Kidney glomerular epithelial cell (primary cell): Measurements from ENCODE around the gene PSMA6.
A peak's percentile ranks its signal among the peaks of the same experiment; 100 is the strongest.
"Not testable (repeated sequence)": the region's sequence is repeated elsewhere in the genome, so short reads cannot be mapped to it uniquely, and the experiment has no call there.

Source experiments
- DNase-seq: peaks from one replicate; lab custom pipeline; 2025; lab: John Stamatoyannopoulos, UW

The PSMA6 gene

GRCh38 chr14:35292051-35292769 is at the start of gene PSMA6:
TSS of gene PSMA6 (plus strand) at chr14:35292382. CDS start at chr14:35292477, 95 bp downstream.
- DNase-seq = peak; percentile 90

GRCh38 chr14:35242599-35243311 is 49.4 kb upstream of the PSMA6 start:
- no peak for DNase-seq

DNA sequence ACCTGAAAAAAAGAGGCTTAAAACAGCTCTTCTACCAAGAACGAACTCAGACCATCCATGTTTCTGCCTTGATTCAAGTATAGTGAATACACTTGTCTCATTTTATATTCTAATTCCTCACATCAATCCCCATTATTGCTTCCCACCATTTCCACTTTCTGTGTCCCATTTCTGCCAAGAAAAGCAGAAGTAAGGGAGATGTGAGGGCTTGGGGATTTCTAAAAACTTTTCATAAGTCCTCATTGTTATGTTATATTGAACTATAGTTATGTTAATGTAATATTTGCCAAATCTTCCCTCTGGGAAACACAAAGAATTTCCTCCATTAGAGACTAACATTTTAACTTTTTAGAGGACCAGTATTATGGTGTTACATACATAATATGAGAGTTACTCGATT is 48.2 kb upstream of the PSMA6 start:
- DNase-seq = no peak

GRCh38 chr14:35244542-35244941 is 47.6 kb upstream of the PSMA6 start:
- no peak for DNase-seq

DNA sequence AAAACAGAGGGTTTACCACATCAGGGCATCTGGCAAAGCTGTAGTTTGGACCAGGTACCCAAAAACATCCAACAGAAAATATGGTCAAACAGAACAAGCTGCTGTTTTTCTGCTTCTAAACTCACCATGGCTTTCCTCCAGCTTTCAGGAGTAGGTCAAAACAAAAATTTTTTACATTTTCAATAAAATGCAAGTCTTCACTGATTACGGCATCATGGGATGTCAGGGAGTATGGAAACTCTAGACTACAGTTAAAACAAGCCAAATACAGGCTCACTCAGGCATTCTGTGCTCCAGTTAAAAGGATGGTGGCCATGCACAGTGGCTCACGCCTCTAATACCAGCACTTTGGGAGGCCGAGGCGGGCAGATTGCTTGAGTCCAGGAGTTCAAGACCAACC is 47.1 kb upstream of the PSMA6 start:
- no peak for DNase-seq

DNA sequence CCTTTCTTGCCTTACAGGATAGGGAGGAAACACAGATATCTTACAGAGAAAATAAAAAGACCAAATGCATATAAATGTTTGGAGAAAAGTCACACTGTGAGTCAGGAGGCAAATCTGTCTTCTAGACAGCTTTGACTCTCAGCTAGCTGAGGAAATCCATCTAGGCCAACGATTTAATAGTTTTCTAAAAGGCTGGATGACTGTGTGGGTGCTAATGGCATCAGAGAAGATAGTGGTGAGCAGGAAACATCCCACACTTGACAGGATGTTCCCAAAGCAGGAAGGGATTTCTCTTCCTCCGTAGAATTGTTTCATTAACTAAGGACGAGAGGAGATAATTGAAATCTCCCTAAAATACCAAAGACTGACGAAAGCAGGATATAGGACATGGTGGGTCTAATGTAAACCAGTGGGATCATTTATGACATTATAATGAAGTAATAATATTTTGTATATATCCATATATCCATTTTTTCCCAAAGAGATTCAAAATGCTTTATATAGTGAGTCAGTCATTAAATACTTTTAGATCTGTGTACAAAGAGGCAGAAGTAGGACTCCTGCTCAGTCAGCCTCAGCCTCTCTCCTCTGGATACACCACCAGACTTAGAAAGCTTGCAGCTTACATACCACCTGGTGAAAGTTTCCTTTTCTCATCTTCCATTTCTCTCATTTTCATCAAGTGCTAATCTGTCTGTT is 44.3 kb upstream of the PSMA6 start:
- DNase-seq = peak; percentile 7

GRCh38 chr14:35248476-35248788 is 43.8 kb upstream of the PSMA6 start:
- no peak for DNase-seq

GRCh38 chr14:35250319-35250718 is 41.9 kb upstream of the PSMA6 start:
- no peak for DNase-seq

DNA sequence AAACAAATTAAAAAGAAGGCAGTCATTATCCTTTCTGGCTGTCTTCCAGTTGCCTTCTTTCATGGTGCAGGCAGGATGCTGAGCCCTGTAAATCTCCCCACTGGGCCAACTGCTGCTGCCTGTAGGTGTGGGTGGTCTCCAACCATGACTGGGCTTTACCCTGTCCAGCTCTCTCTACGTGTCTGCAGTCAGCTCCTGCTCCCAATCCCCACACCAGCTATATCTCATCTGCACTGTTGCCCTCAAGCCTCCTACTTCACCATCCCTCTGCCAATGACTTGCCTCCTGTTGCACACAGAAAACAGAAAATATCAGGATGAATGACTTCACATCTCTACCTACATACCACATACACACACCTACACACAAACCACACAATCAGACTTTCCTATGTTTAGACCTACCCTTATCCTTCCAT is 39.7 kb upstream of the PSMA6 start:
- DNase-seq = no peak

DNA sequence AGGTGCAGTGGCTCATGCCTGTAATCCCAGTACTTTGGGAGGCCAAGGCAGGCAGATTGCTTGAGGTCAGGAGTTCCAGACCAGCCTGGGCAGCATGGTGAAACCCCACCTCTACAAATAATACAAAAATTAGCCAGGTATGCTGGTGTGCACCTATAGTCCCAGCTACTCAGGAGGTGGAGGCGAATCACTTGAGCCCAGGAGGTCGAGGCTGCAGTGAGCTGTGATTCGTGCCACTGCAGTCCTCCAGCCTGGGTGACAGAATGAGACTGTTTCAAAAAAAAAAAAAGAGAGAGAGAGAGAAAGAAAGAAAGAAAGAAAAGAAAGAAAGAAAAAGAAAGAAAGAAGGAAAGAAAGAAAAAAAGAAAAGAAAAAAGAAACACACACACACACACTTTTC is 39.1 kb upstream of the PSMA6 start:
- not testable (repeated sequence) for DNase-seq

- DNase-seq = not testable (repeated sequence)
Observed at GRCh38 chr14:35254034-35254622, 38.1 kb upstream of the PSMA6 start.

GRCh38 chr14:35254736-35255135 is 37.4 kb upstream of the PSMA6 start:
- no peak for DNase-seq

DNA sequence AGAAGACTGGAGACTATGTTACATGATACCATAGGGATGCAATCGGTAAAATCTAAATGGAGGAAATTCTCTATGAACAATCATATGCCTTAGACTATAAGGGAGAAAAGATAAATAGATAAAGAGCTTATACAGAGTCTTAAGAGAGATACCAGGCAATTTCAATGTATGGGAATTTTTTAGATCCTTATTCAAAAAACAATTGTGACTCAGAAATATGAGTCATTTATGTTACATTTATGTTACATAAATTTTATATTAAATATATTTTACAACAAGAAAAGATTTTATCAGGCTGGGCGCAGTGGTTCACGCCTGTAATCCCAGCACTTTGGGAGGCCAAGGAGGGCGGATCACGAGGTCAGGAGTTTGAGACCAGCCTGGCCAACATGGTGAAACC is 36.5 kb upstream of the PSMA6 start:
- no peak for DNase-seq

DNA sequence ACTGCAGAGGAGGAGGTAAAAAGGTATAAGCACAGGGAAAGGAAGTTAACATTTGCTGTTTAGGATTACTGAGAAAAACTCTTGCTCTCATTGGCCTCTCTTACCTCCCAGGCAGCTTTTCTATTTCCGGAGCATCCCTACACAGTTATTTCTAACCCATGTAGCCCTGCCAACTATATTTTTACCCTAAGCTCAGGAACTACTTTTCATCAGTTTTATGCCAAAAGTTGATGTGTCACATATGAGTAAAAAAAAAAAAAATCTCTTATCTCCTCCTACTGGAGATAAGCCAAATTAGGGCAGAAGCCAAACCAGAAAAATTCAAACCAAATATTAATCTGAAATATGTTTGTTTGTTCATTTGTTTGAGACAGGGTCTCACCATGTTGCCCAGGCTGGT is 34.4 kb upstream of the PSMA6 start:
- DNase-seq = no peak

DNA sequence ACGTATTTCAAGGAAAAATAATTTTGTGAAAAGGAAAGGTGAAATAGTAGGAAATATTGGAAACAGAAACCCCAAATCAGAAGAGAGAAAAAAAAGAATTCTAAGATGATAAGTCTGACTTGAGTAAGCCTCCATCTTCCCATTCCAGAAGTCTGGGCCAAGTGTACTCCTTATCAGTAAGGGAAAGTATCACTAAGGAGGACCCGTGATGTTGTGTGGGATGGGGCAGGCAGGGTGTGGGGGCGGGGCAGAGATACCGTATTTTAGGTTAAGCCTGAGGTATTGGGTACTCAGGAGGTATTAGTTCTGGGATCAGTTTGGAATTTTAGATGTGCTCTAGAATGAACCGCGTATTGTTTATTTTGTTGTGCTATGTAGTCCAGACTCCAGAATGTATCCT is 33.8 kb upstream of the PSMA6 start:
- DNase-seq = no peak

- DNase-seq = peak; percentile 8
Observed at GRCh38 chr14:35261774-35262173, 30.4 kb upstream of the PSMA6 start.

DNA sequence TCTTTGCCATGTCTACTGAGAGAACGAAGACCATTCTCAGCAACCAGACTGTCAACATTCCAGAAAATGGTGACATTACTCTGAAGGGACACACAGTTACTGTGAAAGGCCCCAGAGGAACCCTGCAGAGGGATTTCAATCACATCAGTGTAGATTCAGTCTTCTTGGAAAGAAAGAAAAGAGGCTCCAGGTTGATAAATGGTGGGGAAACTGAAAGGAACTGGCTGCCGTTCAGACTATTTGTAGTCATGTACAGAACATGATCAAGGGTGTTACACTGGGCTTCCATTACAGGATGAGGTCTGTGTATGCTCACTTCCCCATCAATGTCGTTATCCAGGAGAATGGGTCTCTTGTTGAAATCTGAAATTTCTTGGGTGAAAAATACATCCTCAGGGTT is 29.7 kb upstream of the PSMA6 start:
- DNase-seq = no peak

DNA sequence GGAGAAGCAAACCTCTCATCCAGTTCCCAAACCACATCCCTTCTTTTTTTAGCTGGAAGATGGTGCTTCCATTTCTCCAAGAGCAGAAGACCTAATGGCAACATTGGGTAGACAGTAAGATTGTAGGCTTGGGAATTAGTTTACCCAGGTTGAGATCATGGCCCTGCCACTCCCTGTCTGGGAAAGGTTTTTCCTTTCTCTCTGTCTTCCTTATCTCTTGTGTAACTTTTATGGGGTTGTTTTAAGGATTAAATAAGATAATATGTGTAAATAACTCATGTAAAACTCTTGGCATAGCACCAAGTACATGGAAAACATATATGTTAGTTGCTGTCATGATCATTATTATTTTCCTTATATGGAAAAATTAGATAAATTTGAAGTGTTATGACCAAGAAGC is 23.2 kb upstream of the PSMA6 start:
- no peak for DNase-seq

DNA sequence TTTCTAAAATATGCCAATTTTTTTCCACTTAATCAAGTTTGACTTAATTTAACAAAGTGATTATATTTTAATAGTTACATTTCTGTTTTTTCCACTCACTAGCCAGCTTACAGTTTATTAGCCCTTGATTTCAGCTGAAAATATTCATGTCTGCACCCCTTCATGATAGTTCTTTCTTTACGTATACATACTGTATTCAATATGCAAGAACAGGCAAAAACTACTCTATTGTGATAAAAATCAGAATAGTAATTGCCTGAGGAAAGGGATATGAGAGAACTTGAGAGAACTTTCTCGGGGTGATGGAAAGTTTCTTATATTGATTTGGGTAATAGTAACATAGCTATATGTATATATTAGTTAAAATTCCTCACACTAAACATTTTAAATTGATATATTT is 17.4 kb upstream of the PSMA6 start:
- DNase-seq = no peak

GRCh38 chr14:35277179-35277578 is 15.0 kb upstream of the PSMA6 start:
- no peak for DNase-seq

DNA sequence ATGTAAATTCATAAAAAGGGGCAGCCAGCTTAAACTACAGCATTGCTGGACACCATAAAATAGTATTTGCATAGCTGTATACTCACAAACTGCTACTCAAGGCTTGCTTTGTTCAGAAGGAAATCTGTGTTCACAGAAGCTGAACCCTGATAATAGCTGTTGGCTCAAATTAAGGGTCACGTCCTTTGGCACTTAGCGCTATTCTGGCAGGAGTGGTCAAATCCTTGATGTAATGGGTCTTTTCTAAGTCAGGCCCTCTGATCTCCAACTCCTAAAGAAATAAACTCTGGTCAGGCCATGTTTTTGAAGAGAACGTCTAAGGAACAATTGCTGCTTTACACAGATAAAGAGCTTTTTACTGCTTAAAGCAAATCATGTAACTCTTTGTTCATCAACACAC is 12.8 kb upstream of the PSMA6 start:
- no peak for DNase-seq

- no peak for DNase-seq
Observed at GRCh38 chr14:35281341-35281740, 10.8 kb upstream of the PSMA6 start.

DNA sequence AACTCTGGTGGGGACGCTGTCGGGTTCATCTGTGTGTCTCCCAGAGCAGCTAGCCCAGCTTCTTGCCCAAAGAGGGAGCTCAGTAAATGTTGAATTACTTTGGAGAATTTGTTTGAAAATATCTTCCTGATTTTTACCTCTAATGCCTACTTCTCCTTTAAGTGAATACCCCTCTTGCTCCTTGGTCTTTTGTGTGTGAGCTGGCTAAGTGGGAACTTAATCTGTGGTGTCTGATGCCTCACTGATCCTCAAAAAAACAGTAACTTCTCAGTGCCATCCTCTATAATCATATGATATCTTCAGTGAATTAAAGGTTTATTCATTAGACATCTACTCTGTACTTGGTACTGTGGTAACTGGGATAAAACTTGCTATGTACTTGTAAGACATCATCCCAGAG is 7.7 kb upstream of the PSMA6 start:
- DNase-seq = no peak
